ENCODE measurements around the gene TFAP2B.

TFAP2B gene

DNA sequence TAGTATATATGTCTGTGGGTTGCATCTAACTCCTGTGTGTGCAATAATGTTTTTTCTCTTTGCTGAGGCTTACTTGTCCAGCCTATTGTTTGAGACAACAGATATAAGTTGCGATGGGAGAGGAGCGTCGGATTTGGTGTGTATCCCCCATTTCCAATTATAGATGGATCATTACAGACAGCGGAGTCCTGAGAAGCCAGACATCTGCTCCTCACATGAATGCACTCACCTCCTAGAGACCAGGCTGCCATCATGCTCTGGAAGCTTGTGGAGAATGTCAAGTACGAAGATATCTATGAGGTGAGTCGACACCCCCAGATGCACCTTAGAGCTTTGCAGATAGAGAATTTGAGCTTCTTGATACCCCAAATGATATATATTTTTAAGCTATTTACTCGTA lies at the start of gene TFAP2B:
Gene TFAP2B (plus strand): TSS at position 199 of the 400 bp plus-strand sequence. CDS start 21 bp downstream, at position 220.
- DNase-seq, result no peak

DNA sequence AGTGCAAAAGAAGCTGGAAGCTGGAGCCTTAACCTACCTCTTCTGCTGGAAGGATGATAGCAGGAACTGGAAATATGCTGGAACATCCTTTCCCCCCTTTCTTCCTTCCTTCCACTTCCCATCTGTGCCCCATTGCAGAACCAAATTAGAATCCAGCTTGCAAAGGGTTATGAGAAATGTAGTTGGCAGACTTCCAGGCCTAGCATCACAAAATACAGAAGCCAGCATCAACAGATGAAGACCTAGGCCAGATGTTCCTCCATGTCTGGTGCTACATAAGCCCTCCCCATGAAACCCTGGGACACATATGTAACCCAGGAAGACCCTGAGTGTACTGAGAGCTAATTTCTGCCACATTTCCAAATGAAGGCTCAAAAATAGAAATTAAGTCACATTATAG lies 40.0 kb upstream of the TFAP2B start:
- DNase-seq, result no peak

DNA sequence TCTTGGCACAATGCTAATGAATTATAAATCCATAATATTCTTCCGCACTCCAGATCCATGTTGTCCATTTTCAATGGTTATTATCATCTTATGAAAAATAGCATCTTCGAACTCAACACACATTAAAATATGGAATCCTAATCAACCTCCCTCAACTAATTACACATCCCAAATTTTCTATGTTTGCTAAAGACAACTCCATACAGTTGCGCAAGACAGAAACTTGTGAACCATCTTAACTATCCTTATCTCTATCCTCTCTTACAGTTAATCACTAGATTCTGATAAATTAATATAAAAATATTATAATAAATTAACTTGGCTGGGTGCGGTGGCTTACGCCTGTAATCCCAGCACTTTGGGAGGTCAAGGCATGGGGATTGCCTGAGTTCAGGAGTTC lies 38.3 kb upstream of the TFAP2B start:
- no peak for DNase-seq

DNA sequence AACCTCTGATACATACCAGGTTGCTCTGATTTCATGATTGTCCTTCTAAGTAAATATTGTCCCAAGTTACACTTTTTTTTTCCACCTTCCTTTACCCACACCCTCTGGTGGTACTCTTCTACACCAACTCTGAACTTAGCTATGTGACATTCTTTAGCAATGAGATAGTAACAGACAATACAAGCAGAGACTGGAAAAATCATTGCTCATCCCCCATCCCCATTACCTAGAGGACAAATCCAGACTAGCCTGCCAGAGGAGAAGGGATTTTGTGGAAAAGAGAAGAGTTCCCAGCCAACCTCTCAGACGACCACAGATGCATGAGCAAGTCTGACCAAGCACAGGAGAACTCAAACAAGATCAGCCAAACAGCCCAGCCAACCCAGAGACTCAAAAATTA lies 32.8 kb upstream of the TFAP2B start:
- no peak for DNase-seq

DNA sequence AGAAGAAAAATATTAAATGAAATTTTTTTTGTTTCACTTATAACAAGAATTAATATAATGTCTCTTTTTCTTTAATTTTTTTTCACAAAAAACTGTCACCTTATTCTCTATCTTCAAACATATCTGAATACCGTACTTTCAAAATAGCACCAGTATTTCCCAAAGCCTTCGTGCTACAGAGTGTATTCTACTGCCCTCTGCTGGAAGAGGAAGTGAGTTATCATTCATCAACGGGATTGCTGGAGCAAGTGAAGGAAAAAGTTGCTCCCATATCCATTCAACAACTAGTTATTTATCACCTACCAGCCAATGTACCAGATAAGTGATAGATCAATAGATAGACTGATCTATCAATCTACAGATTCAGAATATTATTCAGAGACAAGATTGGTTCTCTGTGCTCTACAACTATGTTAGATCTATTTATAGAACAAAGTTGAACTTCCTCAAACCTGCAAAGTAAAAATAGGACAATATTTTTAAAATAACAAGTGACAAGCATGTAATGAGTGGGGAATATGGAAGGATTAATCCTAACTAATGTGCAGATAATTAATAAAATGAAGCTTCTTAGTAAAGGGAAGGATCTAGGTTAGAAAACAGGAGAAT lies 26.7 kb upstream of the TFAP2B start:
- no peak for DNase-seq

DNA sequence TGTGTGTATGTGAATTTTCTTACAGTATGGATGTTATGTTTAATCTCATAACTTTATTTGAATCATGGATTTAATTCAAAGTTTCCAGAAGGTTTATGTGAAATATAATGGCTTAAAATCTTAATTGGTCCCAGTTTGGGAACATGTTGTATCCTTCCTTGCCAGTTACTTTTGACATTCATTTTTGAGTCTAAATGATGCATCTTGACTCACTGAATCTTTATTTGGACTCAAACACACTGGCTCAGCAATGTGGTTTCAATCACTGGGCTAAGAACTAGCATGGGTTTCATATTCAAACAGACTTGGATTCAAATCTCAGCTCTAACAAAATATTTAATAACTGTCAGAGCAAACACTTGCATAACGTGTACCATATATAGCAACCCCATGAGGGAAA lies 25.9 kb upstream of the TFAP2B start:
- no peak for DNase-seq

DNA sequence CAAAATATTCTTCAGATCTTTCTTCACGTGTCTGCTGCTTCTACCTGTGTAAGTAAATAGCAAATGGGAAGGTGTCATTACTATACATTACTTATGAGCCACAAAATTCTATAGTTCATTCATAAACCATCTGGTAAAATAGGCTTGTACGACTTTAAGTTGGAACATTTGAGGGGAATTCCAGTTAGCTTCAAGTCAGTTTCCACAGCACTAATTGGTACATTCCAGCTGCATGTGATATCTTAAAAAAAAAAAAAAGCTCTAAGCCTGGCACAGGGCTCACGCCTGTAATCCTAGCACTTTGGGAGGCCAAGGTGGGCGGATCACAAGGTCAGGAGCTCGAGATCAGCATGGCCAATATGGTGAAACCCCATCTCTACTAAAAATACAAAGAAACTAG lies 23.1 kb upstream of the TFAP2B start:
- DNase-seq, result no peak

DNA sequence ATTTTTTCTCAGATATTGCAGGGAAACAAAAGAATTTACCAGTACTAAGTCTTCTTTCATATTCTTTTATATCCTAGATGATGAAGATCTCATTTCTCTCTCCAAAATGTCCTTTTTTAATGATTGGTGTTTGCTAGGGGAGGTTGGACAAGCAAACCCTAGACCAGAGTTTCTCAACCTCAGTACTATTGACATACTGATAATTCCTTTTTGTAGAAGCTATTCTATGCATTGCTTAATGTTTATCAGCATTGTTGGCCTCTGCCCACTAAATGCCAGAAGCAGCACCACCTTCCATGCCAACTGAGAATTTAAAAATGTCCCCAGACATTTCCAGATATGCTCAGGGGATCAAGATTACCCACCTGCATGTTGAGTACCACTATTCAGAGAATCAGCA lies 14.4 kb upstream of the TFAP2B start:
- DNase-seq, result no peak

DNA sequence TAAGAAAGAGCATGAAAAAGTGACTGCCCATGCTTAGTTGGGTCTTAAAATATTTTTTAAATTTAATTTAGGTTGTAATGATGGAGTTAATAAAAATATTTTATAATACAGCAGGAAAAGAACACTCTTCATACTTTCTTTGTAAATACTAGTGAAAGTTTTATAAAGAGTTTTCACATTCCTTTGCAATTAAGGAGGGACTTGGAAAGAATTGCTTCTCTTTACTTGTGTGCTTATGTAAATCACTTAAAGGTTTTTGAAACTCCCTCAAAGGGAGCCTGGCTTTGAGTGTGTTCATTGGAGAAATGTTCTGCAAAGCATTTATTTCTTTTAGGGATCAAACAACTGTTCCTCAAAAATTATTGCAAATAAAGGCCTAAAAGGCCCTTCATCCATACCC lies 11.6 kb upstream of the TFAP2B start:
- DNase-seq, result no peak

DNA sequence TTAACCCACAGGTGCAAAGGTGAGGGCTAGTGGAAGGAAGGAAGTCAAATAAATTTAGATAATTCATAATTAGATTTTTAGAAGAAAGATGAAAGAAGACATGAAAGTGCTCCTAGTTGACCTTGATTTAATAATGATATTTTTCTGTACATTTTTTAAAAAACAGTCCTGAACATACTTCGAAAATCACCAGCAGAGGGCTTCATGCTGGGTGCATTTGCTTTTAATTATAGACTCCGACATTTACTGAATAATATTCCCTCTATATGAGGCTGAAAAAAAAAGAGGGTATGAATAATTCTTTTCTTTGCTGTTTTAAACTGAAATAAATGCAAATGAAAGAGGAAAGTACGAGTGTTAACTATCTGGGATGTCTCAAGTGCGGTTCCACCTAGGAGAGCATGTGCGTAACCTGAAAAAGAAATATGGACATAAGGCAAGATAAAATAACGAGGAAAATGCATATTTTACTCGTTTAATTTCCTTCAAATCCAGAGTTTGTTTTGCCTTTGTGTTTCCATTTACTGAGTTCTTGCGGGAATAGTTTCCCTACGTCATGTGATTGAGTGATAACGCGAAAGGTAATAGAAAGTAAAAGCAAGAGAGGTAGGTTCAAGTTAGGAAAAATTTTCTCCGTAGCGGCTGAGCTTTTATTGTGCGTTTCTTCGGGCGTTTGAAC lies 3.1 kb upstream of the TFAP2B start:
- DNase-seq, result no peak

DNA sequence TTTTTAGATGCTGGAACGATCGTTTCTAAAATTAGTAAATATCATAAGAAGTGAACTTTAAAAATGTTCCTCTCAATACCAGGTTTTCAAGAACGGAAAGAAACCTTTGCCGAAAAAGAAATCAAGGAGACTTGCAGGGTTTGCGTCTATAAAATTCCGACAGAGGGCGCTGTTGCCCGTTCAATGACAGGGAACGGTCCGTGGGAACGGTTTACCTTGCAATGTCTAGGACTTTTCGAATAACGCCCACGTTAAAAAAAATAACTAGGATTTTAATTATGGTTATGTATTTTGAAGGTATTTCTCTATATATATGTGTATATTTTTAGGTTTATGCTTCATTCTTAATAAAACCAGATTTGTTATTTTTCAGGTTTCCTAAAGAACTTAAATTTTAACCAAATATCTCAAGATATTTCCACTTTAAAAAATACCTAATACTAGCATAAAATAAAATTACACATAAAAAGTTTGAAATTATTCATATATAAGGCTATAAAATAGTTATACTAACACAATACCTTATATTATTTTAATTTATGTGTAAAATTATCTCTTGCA lies 2.5 kb upstream of the TFAP2B start:
- DNase-seq, result no peak

DNA sequence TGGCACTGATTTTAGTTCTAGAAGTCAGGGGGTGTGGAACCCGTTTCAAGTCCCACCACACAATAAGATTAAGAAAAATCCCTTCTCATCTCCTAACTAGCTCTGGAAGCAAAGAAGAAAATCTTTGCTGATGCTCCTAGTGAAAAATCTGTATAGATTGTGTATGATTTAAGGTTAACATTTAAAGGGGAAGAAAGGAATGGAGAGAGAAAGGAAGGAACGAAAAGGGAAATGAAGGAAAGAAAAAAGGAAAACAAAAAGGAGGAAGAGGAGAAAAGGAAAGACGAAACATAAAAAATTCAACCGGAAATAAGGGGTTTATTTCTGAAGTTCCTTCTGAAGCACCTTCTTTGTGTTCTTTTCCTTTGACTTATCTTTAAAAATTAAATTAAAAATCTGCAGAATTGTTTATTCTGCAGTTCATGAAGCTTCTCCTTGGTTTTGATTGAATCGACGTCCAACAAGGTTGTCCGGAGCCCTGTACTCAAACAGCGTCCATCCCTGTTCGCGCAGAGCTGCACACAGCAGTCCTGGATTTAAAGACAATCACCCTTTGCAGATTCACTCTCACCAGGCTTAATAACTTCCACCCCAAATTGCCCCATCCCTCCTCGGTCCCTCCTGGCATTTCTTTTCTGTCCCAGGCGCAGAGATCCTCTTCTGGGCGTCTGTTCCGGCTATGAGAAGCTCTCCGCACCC lies 1.6 kb upstream of the TFAP2B start:
- no peak for DNase-seq

DNA sequence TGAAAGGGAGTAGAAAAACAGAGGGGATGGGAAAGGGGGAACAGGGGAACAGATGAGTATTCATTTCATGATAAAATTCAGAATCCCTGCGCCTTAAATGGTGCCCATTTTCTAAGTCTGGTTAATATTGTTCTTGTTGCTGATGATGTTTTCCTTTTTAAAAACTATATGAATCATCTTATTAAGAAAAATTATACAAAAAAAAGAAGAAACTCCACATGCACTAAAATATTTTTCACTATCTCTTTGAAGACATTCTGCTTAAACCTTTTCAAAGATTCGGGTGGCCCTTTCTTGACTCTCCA lies 1.1 kb upstream of the TFAP2B start:
- DNase-seq, result no peak

DNA sequence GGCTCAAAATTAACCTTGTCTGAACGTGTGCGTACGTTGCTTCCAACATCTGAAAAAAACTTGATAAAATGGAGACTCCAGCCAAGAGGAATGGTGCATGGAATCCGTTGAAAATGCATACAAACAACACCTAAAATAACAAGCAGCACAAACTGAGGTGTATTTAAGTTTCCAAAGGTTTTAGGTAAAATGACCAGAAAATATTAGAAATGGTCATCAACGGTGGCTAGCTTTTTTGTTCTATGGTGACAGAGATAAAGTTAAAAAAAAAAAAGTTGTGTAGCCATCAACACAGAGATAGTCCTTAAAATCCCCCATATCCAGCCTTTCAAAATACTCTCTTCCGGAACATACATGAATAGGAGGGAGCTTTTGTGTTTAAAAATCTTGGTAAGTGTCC lies 651 bp upstream of the TFAP2B start:
- no peak for DNase-seq

DNA sequence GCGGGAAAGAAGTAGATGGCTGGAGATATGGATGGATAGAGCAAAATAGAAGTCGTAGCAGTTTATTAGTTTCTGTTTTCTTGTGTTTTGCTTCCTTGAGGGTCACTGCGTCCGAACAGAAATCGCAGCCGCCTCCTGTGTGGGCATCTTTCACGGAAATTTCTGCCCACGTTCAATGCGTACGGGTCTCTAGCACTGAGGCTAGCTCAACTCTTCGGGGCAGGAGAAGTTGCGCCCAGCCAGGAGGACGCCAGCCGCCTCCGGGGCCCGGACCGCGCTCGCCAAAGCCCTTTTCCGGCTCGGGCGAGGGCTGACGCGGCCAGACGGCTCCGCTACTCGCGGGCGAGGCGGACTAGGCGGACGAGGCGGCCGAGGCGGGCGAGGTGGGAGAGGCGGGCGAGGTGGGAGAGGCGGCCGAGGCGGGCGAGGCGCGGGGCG lies 814 bp downstream of the TFAP2B start:
- no peak for DNase-seq

DNA sequence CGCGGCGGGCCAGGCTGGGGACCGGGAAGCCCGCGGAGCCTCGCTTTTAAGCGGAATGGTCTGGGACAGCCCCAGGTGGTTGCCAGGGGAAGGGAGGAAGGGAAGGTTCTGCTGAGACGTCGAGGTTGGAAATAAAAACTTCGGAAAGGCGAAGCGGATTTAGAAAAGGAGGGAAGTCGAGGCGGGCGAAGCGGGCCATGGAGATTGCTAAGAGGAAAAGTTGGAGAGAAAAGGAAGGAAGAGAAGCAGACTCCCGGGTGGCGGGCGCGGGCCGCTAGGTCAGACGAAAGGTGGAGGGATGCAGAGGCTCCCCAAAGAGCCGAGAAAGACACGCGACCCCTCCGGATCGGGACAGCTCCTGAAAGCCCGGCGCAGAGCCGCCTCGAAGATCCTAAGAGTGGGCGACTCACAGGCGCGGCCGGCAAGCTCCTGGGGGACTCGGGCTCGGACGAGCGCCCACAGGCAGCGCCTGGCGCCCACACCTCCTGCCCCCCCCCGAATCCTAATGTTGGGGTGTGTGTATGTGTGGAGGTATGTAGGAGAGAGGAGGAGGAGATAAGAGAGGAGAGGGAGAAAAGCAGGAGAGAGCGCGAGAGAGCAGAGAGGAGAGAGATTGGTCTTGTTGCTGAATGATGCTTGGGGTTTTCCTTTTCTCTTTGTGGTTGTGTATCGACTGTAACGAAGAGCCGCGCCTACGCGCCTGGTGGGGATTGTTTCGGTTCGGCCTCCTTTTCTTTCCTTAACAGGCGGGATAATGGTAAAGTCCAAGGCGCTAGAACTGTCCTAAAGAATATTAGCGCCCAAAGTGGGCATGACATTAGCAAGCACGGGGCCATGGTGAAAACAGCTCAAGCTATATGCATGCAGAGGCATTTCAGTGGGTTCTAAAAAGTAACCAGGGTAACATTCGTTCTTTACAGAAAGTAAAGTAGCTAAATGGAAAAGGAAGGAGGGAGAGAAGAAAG lies 1.5 kb downstream of the TFAP2B start:
- DNase-seq, result no peak

DNA sequence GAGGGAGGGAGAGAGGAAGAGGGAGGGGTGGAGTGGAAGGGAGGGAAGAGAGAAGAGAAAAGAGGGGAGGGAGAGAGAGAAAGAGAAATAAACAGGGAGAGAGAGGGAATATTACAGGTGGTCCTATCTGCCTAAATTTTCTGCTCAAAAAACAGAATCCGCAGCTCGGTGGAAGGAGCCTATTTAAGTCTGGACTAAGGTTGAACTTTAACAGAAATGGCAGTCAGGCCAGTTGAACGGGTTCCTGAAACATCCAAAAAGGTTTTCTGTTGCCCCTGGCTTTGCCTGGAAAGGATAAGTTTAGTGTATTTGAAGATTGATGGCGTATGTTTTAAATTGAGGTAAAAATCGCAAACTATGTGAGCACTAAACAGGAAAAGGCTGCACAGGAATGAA lies 2.2 kb downstream of the TFAP2B start:
- DNase-seq, result no peak

DNA sequence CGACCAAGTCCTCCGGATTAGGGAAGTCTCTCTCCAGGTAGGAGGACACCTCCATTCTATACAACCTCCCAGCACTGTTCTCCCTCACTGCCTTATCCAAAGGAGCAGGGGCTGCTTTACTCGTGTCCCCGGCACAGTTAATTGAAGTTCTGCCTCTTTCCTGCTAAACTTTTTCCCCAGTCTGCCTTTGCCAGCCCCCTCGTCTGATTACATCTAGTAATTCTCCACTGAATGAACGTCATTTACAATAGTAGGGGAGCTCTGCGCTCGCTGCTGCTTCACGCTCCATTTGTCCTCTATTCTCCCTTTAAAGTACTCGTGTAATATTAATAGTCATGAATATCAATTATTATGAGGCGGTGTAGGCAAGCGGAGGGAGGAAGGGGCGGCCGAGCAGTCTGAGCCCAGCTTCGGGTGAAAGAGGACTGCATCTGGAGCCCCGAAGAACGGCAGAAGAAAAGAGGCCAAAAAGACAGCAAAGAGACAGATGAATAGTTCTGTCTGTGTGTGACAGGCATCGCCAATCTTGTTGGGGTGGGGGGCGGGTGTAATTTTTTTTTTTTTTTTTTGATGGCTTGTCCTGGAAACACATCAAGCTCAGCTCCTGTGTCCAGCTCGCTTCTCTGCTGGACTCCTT lies 2.9 kb downstream of the TFAP2B start:
- DNase-seq, result no peak

DNA sequence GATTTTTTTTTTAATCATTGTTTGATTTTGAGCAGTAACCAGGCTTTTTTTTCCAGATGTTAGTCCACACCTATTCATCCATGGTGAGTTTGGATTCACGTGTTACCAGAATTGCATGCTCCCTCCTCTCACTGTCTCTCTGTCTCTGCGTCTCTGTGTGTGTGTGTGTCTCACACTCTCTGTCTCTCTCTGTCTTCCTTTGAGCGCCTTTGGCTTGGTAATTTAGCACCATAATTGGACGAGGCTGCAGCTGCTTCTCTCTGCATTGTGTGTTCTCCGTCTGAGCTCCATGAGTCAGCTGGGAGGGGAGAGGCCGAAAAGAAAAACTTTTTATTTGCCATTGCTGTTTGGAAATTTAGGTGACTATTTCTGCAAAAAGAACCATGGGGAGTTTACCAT lies 3.4 kb downstream of the TFAP2B start:
- no peak for DNase-seq

DNA sequence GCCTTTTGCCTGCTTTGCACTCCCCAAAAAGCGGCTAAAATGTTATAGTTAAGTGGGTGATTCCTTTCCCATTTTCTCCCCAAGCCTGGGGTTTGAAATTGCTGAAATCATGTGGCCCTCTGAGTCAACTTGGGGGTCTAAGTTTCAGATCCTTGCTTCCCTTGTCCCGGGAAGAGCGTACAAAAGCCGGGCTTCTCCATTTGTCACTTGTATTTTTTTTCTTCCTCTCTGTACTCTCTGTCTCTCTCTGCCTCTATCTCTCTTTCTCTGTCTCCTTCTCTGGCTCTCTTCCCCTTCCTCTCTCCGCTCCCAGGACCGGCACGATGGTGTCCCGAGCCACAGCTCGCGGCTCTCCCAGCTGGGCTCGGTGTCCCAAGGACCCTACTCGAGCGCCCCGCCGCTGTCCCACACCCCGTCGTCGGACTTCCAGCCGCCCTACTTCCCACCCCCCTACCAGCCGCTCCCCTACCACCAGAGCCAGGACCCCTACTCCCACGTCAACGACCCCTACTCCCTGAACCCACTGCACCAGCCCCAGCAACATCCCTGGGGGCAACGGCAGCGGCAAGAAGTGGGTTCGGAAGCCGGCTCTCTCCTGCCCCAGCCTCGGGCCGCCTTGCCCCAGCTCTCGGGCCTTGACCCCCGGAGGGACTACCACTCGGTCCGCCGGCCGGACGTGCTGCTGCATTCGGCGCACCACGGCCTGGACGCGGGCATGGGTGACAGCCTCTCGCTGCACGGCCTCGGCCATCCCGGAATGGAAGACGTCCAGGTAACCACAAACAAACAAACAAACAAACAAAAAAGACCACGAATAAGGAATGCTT lies 4.6 kb downstream of the TFAP2B start:
- no peak for DNase-seq

DNA sequence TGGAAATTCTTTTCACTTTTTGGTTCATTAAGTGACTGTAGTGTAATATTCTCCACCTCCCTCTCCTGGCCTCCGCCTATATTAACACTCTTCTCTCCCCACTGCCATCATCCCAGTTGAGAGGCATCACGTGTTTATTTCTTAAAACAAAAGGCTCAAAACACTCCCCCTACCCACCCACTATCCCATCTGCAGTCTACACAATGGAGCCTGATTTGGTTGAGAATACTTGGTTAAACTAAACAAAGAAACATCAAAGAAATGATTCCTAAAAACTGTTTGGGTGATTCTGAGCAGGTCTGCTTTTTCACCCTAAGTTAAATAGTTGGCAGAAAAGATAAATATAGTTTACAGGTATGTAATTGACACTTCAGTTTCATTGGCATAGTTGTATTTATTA lies 5.9 kb downstream of the TFAP2B start:
- no peak for DNase-seq

Measured in cortex of kidney (tissue), 1 donor.